K562 (cell line): Measurements from ENCODE around the gene ZMAT2. TPM values are rescaled to one million over a fixed set of nuclear protein-coding genes. Genes with fewer than 3 reads are reported as not detected.
A peak's percentile ranks its signal among the peaks of the same experiment; 100 is the strongest.

ENCODE experiments used
- ARNT ChIP-seq, 2 experiments: fragments of 450-650 bp; IDR thresholded peaks; 2 replicates each; pipeline ENCODE4 v1.6.1; 2016; ENCODE audit warnings: mild to moderate bottlenecking in 1 of 2
- CBX2 ChIP-seq: fragments of 200-600 bp; sonication (generic); IDR thresholded peaks from one replicate; pipeline ENCODE4 v1.6.1; 2012; ENCODE audit warnings: mild to moderate bottlenecking, low read length, inconsistent platforms; ENCODE audit not compliant: insufficient read depth, poor library complexity, severe bottlenecking
- CGGBP1 ChIP-seq: fragments of 250-450 bp; sonication (Bioruptor Pico); IDR thresholded peaks from 2 replicates; pipeline ENCODE4 v1.9.0; 2021; ENCODE audit warnings: mild to moderate bottlenecking
- COPS2 ChIP-seq: fragments of 450-650 bp; conservative IDR thresholded peaks from 2 replicates; pipeline ENCODE4 v1.6.1; 2016; ENCODE audit warnings: mild to moderate bottlenecking, moderate library complexity
- E2F3 ChIP-seq: fragments of 250-450 bp; sonication (Bioruptor Pico); IDR thresholded peaks from 2 replicates; pipeline ENCODE4 v1.4.0; 2020; ENCODE audit warnings: mild to moderate bottlenecking
- ETV5 ChIP-seq: sonication (generic); formaldehyde crosslinking; IDR thresholded peaks from 2 replicates; pipeline ENCODE4 v1.4.0; 2020; ENCODE audit warnings: low read depth, mild to moderate bottlenecking, missing genetic modification reagents
- FOXP1 ChIP-seq: sonication (generic); formaldehyde crosslinking; IDR thresholded peaks from 2 replicates; pipeline ENCODE4 v1.8.0; 2022; ENCODE audit warnings: mild to moderate bottlenecking, missing genetic modification reagents
- FUS ChIP-seq: fragments of 200-400 bp; formaldehyde crosslinking; optimal IDR thresholded peaks from 2 replicates; pipeline ENCODE3; 2017; ENCODE audit warnings: low read depth, low read length
- HEY1 ChIP-seq: fragments of 250-450 bp; sonication (Bioruptor Pico); IDR thresholded peaks from 2 replicates; pipeline ENCODE4 v1.5.0; 2020; ENCODE audit warnings: mild to moderate bottlenecking, moderate library complexity, borderline replicate concordance
- ID3 ChIP-seq, 2 experiments: fragments of 250-450 bp in 1 of 2; fragments of 450-650 bp in 1 of 2; sonication (Bioruptor Pico) in 1 of 2; IDR thresholded peaks; 2 replicates each; pipeline versions ENCODE4 v1.6.1 to v1.8.0; 2016 to 2021; ENCODE audit warnings: mild to moderate bottlenecking in 2 of 2, moderate library complexity in 2 of 2, missing compliant biosample characterization in 1 of 2, missing genetic modification characterization in 1 of 2
- L3MBTL2 ChIP-seq: fragments of 450-650 bp; IDR thresholded peaks from 2 replicates; pipeline ENCODE4 v1.6.1; 2016; ENCODE audit warnings: mild to moderate bottlenecking, moderate library complexity
- MEF2A ChIP-seq: IDR thresholded peaks from 2 replicates; pipeline ENCODE4 v1.6.1; 2011; ENCODE audit warnings: low read depth, mild to moderate bottlenecking, low read length, moderate library complexity; ENCODE audit not compliant: control insufficient read depth
- NFIX ChIP-seq: fragments of 250-450 bp; sonication (Bioruptor Pico); IDR thresholded peaks from 2 replicates; pipeline ENCODE4 v1.4.0; 2020; ENCODE audit warnings: low read depth, mild to moderate bottlenecking, moderate library complexity
- REST ChIP-seq, 2 experiments: fragments of 450-650 bp; formaldehyde crosslinking in 1 of 2; IDR thresholded peaks; 2 replicates each; pipeline versions ENCODE4 v1.4.0 to v1.6.1; 2014 to 2020; ENCODE audit warnings: mild to moderate bottlenecking in 2 of 2, borderline replicate concordance in 1 of 2, low read depth in 1 of 2
- SIRT6 ChIP-seq: IDR thresholded peaks from one replicate; pipeline ENCODE4 v1.6.1; 2012; ENCODE audit warnings: low read depth, mild to moderate bottlenecking, control low read depth, inconsistent platforms, low read length, moderate library complexity
- XRCC4 ChIP-seq: IDR thresholded peaks from one replicate; pipeline ENCODE4 v1.6.1; 2011; ENCODE audit not compliant: insufficient read depth, insufficient read length; ENCODE audit errors: extremely low read depth
- ZNF184 ChIP-seq: sonication (generic); formaldehyde crosslinking; IDR thresholded peaks from 2 replicates; pipeline ENCODE4 v1.5.0; 2020; ENCODE audit warnings: missing genetic modification reagents
- ZNF507 ChIP-seq: conservative IDR thresholded peaks from 2 replicates; pipeline ENCODE4 v1.6.1; 2017; ENCODE audit warnings: missing genetic modification characterization, missing compliant biosample characterization
- polyA plus RNA-seq, 8 experiments: library from polyadenylated mRNA; depleted of rRNA in 4 of 8; stranded (reverse) in 5 of 8; unstranded in 3 of 8; fragments of >200 nt; fragmentation: Nextera tagmentation in 2 of 8; fragmentation: Illumina TruSeq in 1 of 8; extraction: Ambion mirVana in 2 of 8; extraction: Trizol in 1 of 8; gene quantifications; 2 replicates each; pipeline versions ENCODE4 v1.2.1 to v1.2.3, GENCODE V29; 2011 to 2014; ENCODE audit warnings: inconsistent platforms in 1 of 8, missing spikeins in 1 of 8
- total RNA-seq, 7 experiments: library from RNA; depleted of rRNA in 6 of 7; stranded (reverse); fragments of >200 nt in 6 of 7; fragmentation: Illumina TruSeq in 2 of 7; extraction: Trizol in 2 of 7; gene quantifications; 2 replicates each; pipeline versions ENCODE4 v1.2.1 to v1.2.3, GENCODE V29; 2011 to 2021; ENCODE audit warnings: low replicate concordance in 1 of 7

The ZMAT2 gene
- total and polyA plus RNA-seq, 9 of the 15 experiments (the other 6 are each of a cell fraction or from before 2014, with no cell fraction given): 44.2 to 101 (median 69.2) TPM

- TF ChIP-seq ZNF184 (CRISPR knock-in tag): no peak
- no peak for TF ChIP-seq E2F3 (CRISPR knock-in tag)
- TF ChIP-seq HEY1 (CRISPR knock-in tag): 0 out of 2 replicates have a peak, but pooled peaks have one; percentile 4
- TF ChIP-seq REST (IDR thresholded peaks at IDR 0.05; ENCODE audit: borderline replicate concordance): peak; percentile 98
- peak; percentile 95 for TF ChIP-seq REST (CRISPR knock-in tag; IDR thresholded peaks at IDR 0.05; ENCODE audit: low read depth)
- no peak for TF ChIP-seq CBX2
- TF ChIP-seq XRCC4: no peak
- TF ChIP-seq NFIX (CRISPR knock-in tag): no peak
- no peak for TF ChIP-seq CGGBP1 (CRISPR knock-in tag)
- peak; percentile 59 for TF ChIP-seq L3MBTL2
- TF ChIP-seq FOXP1 (CRISPR knock-in tag): peak; percentile 86
- no peak for TF ChIP-seq ZNF507 (tag)
- no peak for TF ChIP-seq COPS2
- TF ChIP-seq ETV5 (CRISPR knock-in tag): no peak; the same call in 1 of the 2 replicates
- TF ChIP-seq SIRT6: no peak
- no peak for TF ChIP-seq FUS
- no peak for TF ChIP-seq ID3 (CRISPR knock-in tag; IDR thresholded peaks at IDR 0.05)
- TF ChIP-seq ID3 (tag; IDR thresholded peaks at IDR 0.05): peak; percentile 34; the same call in 1 of the 2 replicates
- TF ChIP-seq ARNT (IDR thresholded peaks at IDR 0.05): peak; percentile 23 to 95; a peak in 2 of 4 replicates
- 0 out of 2 replicates have a peak, but pooled peaks have one; percentile 25 for TF ChIP-seq MEF2A
Measured at GRCh38 chr5:140725799-140726471, 25.7 kb downstream of the ZMAT2 start (continued).
